ENCODE results near the gene BMI1. TPM values are rescaled to one million over a fixed set of nuclear protein-coding genes. Genes with fewer than 3 reads are reported as not detected.

Gene BMI1
- total and polyA plus RNA-seq, 7 experiments from 2014 or later = 26.1 to 80.5 (median 47.8) TPM

GRCh38 chr10:22368402-22368801 lies 47.5 kb downstream of the BMI1 start:
- no peaks in the 10 kb centered on the region for H3K36me3 ChIP-seq (ENCODE audit: control insufficient read depth in 2 of 3, insufficient read depth in 3 of 3, low read length in 3 of 3)
- ATAC-seq = no peak
- peaks cover 0 to 32% (median 7%) of the 10 kb centered on the region in 7 donors for H3K4me1 Mint-ChIP-seq
- ChIA-PET CTCF (no interaction called here), POLR2A (no interaction called here)
- peaks cover 0 to 12% (median 2%) of the 10 kb centered on the region in 5 donors for H3K27me3 Mint-ChIP-seq
- H3K27ac ChIP-seq (ENCODE audit: low read depth, low read length) = no peak overlapping the region
- no peaks in the 10 kb centered on the region for H3K27me3 ChIP-seq (ENCODE audit: control insufficient read depth in 2 of 2, insufficient read depth in 2 of 2, low read length in 2 of 2)
- no peak overlapping the region for H3K4me3 Mint-ChIP-seq
- DNase-seq = no peak
- H3K4me3 ChIP-seq (ENCODE audit: low read length) = no peak overlapping the region
- no peak overlapping the region for H3K27ac Mint-ChIP-seq
- H3K9me3 ChIP-seq (ENCODE audit: control insufficient read depth in 2 of 3, low read length in 3 of 3) = no peaks in the 10 kb centered on the region
- peaks cover 0 to 3% (median 0%) of the 10 kb centered on the region in 5 donors for H3K36me3 Mint-ChIP-seq
- H3K9me3 Mint-ChIP-seq = peaks cover 0 to 5% (median 0%) of the 10 kb centered on the region in 11 donors
- intact Hi-C loops (cut with micrococcal nuclease) = no loop called here
- no peaks in the 10 kb centered on the region for H3K4me1 ChIP-seq (ENCODE audit: control insufficient read depth in 2 of 2, insufficient read depth in 2 of 2, low read length in 2 of 2)

DNA sequence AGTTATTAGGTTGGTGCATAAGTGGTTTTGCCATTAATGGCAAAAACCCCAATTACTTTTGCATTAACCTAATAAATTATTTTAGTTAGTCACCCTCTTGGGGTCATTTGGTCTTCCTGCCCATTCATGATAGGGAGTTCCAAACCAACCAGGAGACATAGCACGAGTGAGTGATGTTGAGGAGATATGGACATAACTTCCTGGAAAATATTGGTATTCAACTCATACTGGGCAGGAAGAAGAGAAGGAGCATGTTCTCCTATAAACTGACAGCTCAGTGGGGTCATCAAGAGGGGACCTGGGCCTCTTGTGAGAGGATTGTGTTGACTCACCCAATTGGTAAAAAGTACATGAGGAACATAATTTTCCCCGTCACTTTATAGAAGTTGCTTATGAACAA lies 48.1 kb downstream of the BMI1 start:
- Mint-ChIP-seq H3K9me3 (peaks cover 0 to 5% (median 0%) of the 10 kb centered on the region in 11 donors), H3K4me1 (peaks cover 0 to 32% (median 7%) of the 10 kb centered on the region in 7 donors), H3K36me3 (peaks cover 0 to 3% (median 0%) of the 10 kb centered on the region in 5 donors), H3K4me3 (no peak overlapping the region), H3K27ac (no peak overlapping the region), H3K27me3 (peaks cover 0 to 12% (median 2%) of the 10 kb centered on the region in 5 donors)
- no peaks in the 10 kb centered on the region for H3K36me3 ChIP-seq (ENCODE audit: control insufficient read depth in 2 of 3, insufficient read depth in 3 of 3, low read length in 3 of 3)
- intact Hi-C loops (cut with micrococcal nuclease) = no loop called here
- ChIA-PET CTCF (no interaction called here), POLR2A (interaction anchor here (0.8 to 1.6 kb wide), 2 partner anchors 29 to 69 kb away, joined by 3 to 5 read pairs; no protein-coding TSS in a partner anchor)
- ATAC-seq (peak; percentile 50), DNase-seq (no peak)
- no peaks in the 10 kb centered on the region for H3K27me3 ChIP-seq (ENCODE audit: control insufficient read depth in 2 of 2, insufficient read depth in 2 of 2, low read length in 2 of 2)
- no peaks in the 10 kb centered on the region for H3K9me3 ChIP-seq (ENCODE audit: control insufficient read depth in 2 of 3, low read length in 3 of 3)
- H3K27ac ChIP-seq (ENCODE audit: low read depth, low read length) = no peak overlapping the region
- no peaks in the 10 kb centered on the region for H3K4me1 ChIP-seq (ENCODE audit: control insufficient read depth in 2 of 2, insufficient read depth in 2 of 2, low read length in 2 of 2)
- H3K4me3 ChIP-seq (ENCODE audit: low read length) = no peak overlapping the region

DNA sequence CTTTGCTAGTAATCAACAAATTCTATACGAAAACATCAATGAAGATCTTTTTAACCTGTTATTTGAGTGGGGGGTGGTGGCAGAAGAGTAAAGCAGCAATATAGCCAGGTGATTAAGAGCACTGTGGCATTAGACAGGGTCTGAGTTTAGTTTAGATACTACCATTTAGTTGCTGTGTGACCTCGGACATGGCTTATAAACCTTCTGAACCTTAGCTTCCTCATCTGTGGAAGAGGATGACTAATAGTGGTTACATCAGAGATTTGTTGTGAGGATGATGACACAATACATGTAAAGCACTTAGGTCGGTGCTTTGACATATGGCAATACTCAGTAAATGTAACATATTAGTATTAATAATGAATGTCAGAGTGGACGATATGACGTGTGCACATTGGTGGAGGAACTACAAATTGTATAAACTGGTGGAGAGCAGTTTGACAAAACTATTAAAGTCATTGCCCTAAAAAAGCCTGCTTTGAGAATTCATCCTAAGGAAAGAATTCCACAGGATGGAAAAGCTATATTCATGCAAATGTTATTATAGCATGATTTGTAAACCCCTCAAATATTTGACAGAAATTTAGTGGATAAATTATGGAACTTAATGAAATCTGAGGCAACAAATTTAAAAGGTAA lies 48.7 kb downstream of the BMI1 start:
- intact Hi-C loops (cut with micrococcal nuclease) = no loop called here
- ChIA-PET CTCF (interaction anchor here (0.6 kb wide), 1 partner anchor 113 kb away, joined by 4 read pairs; no protein-coding TSS in a partner anchor), POLR2A (interaction anchor here (0.8 to 1.6 kb wide), 3 partner anchors 29 to 69 kb away, joined by 3 to 5 read pairs (median 3); no protein-coding TSS in a partner anchor)
- ATAC-seq (peak; percentile 80), DNase-seq (no peak)
- Mint-ChIP-seq H3K27ac (no peak overlapping the region), H3K27me3 (peaks cover 0 to 9% (median 2%) of the 10 kb centered on the region in 5 donors), H3K4me3 (peak overlapping the region in 1 of 10 donors; percentile 4), H3K36me3 (peaks cover 0 to 3% (median 0%) of the 10 kb centered on the region in 5 donors), H3K9me3 (peaks cover 0 to 5% (median 0%) of the 10 kb centered on the region in 11 donors), H3K4me1 (peaks cover 0 to 32% (median 7%) of the 10 kb centered on the region in 7 donors)
- Histone ChIP-seq H3K9me3 (ENCODE audit: control insufficient read depth in 2 of 3, low read length in 3 of 3) (no peaks in the 10 kb centered on the region), H3K27me3 (ENCODE audit: control insufficient read depth in 2 of 2, insufficient read depth in 2 of 2, low read length in 2 of 2) (no peaks in the 10 kb centered on the region), H3K36me3 (ENCODE audit: control insufficient read depth in 2 of 3, insufficient read depth in 3 of 3, low read length in 3 of 3) (no peaks in the 10 kb centered on the region), H3K4me1 (ENCODE audit: control insufficient read depth in 2 of 2, insufficient read depth in 2 of 2, low read length in 2 of 2) (no peaks in the 10 kb centered on the region), H3K4me3 (ENCODE audit: low read length) (no peak overlapping the region), H3K27ac (ENCODE audit: low read depth, low read length) (no peak overlapping the region)

- Histone ChIP-seq H3K4me3 (ENCODE audit: low read length) (no peak overlapping the region), H3K27ac (ENCODE audit: low read depth, low read length) (no peak overlapping the region), H3K4me1 (ENCODE audit: control insufficient read depth in 2 of 2, insufficient read depth in 2 of 2, low read length in 2 of 2) (no peaks in the 10 kb centered on the region), H3K36me3 (ENCODE audit: control insufficient read depth in 2 of 3, insufficient read depth in 3 of 3, low read length in 3 of 3) (no peaks in the 10 kb centered on the region), H3K9me3 (ENCODE audit: control insufficient read depth in 2 of 3, low read length in 3 of 3) (no peaks in the 10 kb centered on the region), H3K27me3 (ENCODE audit: control insufficient read depth in 2 of 2, insufficient read depth in 2 of 2, low read length in 2 of 2) (no peaks in the 10 kb centered on the region)
- ChIA-PET POLR2A (interaction anchor here (0.9 to 1.6 kb wide), 2 partner anchors 30 to 46 kb away, joined by 3 to 5 read pairs; no protein-coding TSS in a partner anchor), CTCF (interaction anchor here (0.6 kb wide), 1 partner anchor 113 kb away, joined by 4 read pairs; no protein-coding TSS in a partner anchor)
- H3K4me3 Mint-ChIP-seq = peak overlapping the region in 1 of 10 donors; percentile 61
- H3K9me3 Mint-ChIP-seq = peaks cover 0 to 5% (median 0%) of the 10 kb centered on the region in 11 donors
- peaks cover 0 to 33% (median 7%) of the 10 kb centered on the region in 7 donors for H3K4me1 Mint-ChIP-seq
- intact Hi-C loops (cut with micrococcal nuclease) = no loop called here
- ATAC-seq (no peak), DNase-seq (no peak)
- H3K36me3 Mint-ChIP-seq = peaks cover 0 to 3% (median 0%) of the 10 kb centered on the region in 5 donors
- peaks cover 0 to 9% (median 2%) of the 10 kb centered on the region in 5 donors for H3K27me3 Mint-ChIP-seq
- H3K27ac Mint-ChIP-seq = peak overlapping the region in 1 of 9 donors; percentile 36
Observed at GRCh38 chr10:22370320-22370719, 49.4 kb downstream of the BMI1 start.

GRCh38 chr10:22372298-22372697 lies 51.4 kb downstream of the BMI1 start:
- no peak overlapping the region for H3K4me3 ChIP-seq (ENCODE audit: low read length)
- POLR2A ChIA-PET = interaction anchor here (0.6 kb wide), 2 partner anchors 65 to 770 kb away, joined by 3 to 5 read pairs; no protein-coding TSS in a partner anchor
- H3K4me3 Mint-ChIP-seq = no peak overlapping the region

GRCh38 chr10:22372917-22373316 lies 52.0 kb downstream of the BMI1 start:
- Histone ChIP-seq H3K4me3 (ENCODE audit: low read length) (no peak overlapping the region), H3K4me1 (ENCODE audit: control insufficient read depth in 2 of 2, insufficient read depth in 2 of 2, low read length in 2 of 2) (no peaks in the 10 kb centered on the region), H3K27ac (ENCODE audit: low read depth, low read length) (no peak overlapping the region), H3K9me3 (ENCODE audit: control insufficient read depth in 2 of 3, low read length in 3 of 3) (no peaks in the 10 kb centered on the region), H3K36me3 (ENCODE audit: control insufficient read depth in 2 of 3, insufficient read depth in 3 of 3, low read length in 3 of 3) (no peaks in the 10 kb centered on the region), H3K27me3 (ENCODE audit: control insufficient read depth in 2 of 2, insufficient read depth in 2 of 2, low read length in 2 of 2) (no peaks in the 10 kb centered on the region)
- ChIA-PET POLR2A (interaction anchor here (0.6 to 1.1 kb wide), 3 partner anchors 16 to 771 kb away, joined by 3 to 5 read pairs (median 3); no protein-coding TSS in a partner anchor), CTCF (no interaction called here)
- Mint-ChIP-seq H3K36me3 (peaks cover 0 to 1% (median 0%) of the 10 kb centered on the region in 5 donors), H3K27me3 (peaks cover 0 to 4% (median 3%) of the 10 kb centered on the region in 5 donors), H3K9me3 (peaks cover 0 to 3% (median 0%) of the 10 kb centered on the region in 11 donors), H3K4me1 (peaks cover 0 to 20% (median 7%) of the 10 kb centered on the region in 7 donors), H3K4me3 (no peak overlapping the region), H3K27ac (no peak overlapping the region)
- no peak for ATAC-seq
- intact Hi-C loops (cut with micrococcal nuclease) = no loop called here
- no peak for DNase-seq

More at GRCh38 chr10:22372298-22372697, 51.4 kb downstream of the BMI1 start:
- no peaks in the 10 kb centered on the region for H3K4me1 ChIP-seq (ENCODE audit: control insufficient read depth in 2 of 2, insufficient read depth in 2 of 2, low read length in 2 of 2)
- no peak overlapping the region for H3K27ac Mint-ChIP-seq
- no peaks in the 10 kb centered on the region for H3K36me3 ChIP-seq (ENCODE audit: control insufficient read depth in 2 of 3, insufficient read depth in 3 of 3, low read length in 3 of 3)
- H3K4me1 Mint-ChIP-seq = peaks cover 0 to 25% (median 7%) of the 10 kb centered on the region in 7 donors
- no peak overlapping the region for H3K27ac ChIP-seq (ENCODE audit: low read depth, low read length)
- no peaks in the 10 kb centered on the region for H3K27me3 ChIP-seq (ENCODE audit: control insufficient read depth in 2 of 2, insufficient read depth in 2 of 2, low read length in 2 of 2)
- peaks cover 0 to 5% (median 0%) of the 10 kb centered on the region in 11 donors for H3K9me3 Mint-ChIP-seq
- DNase-seq (no peak), ATAC-seq (no peak)
- peaks cover 0 to 4% (median 2%) of the 10 kb centered on the region in 5 donors for H3K27me3 Mint-ChIP-seq
- CTCF ChIA-PET = no interaction called here
- H3K9me3 ChIP-seq (ENCODE audit: control insufficient read depth in 2 of 3, low read length in 3 of 3) = no peaks in the 10 kb centered on the region
- peaks cover 0 to 3% (median 0%) of the 10 kb centered on the region in 5 donors for H3K36me3 Mint-ChIP-seq
- intact Hi-C loops (cut with micrococcal nuclease) = no loop called here

All from naive thymus-derived CD4-positive, alpha-beta T cell (primary cell).